DMS153 treated with DMSO at 0.1 percent for 48 hours (cell line): ENCODE measurements around the gene DRGX.

ENCODE experiments used
- DNase-seq: peaks from one replicate; lab custom pipeline; 2025; ENCODE audit not compliant: unreplicated experiment; lab: John Stamatoyannopoulos, UW

DRGX gene

GRCh38 chr10:49395741-49396665 is at the start of gene DRGX:
DRGX (minus strand) TSS chr10:49396089; CDS start chr10:49395440, 649 bp downstream.
- DNase-seq, result no peak

DNA sequence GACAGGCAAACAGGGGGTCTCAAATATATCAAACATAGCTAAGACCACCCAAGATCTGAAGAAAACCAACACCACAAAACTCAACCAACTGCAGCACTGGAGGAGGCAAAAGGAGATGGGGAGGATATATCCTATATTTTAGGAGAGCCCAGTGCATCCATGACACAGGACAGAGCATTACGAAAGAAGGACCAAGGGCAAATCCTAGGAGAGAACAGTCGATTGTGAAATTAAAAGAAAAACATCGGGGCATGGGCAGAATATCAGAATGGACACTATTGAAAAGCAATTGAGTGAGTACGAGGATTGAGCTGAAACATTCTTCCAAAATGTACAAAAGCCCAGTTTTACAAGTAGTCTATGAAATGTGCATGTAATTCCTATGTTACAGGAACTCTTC is 48.5 kb upstream of the DRGX start:
- DNase-seq, result no peak

DNA sequence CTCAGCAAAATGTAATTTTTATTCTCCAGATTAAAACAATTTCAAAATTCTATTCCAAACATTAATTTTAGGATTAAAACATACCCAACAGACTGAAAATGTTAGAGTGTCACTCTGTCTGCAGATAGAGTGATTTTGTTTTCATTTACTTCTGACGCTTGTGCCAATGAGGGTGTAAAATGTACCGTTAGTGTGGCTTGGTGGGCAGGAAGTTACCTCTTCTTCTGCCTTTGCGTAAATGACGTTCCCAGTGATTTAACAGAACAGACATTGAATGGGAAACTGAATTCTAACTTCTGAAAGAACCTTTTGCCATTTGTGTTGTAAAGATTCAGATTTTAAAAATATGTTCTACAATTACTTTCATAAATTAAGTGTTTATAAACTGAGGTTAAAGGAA is 47.0 kb upstream of the DRGX start:
- no peak for DNase-seq

GRCh38 chr10:49441488-49442476 is 45.9 kb upstream of the DRGX start:
- no peak for DNase-seq

GRCh38 chr10:49435225-49435624 is 39.3 kb upstream of the DRGX start:
- no peak for DNase-seq

DNA sequence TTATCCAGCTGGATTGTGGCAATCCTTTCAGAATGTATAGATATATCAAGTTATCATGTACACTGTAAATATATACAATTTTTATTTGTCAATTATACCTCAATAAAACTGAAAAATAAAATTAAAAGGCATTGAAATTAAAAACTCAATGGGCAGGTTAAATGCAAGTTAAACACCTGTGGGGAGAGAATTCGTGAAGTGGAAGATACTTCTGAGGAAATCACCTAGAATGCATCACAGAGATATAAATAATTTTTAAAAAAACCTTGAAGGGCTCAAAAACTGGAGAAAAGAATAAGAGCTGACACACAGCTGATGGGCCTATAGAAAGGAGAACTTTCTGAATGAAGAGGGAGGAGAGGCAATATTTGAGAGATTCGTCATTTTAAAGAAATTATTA is 37.2 kb upstream of the DRGX start:
- no peak for DNase-seq

- no peak for DNase-seq
These were observed 35.5 kb upstream of the DRGX start for GRCh38 chr10:49431426-49431825.

DNA sequence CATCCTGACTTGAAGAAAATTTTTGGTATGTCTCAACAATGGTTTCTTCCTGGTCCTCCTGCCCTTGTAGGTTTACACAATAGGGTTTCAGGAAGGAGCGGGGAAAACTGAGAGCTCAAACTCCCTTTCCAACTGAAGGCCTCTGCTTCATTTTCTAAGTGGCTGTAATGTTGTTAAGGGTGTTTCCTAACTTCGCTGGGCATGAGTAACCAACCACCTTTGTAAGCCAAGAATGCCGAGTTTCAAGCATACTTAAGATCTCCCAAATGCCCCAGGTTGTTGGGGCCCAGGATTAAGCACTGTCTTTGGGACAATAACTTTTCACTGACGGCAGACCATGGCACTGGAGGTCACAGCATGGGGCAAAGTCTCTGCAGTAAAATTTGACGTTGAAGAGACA is 33.6 kb upstream of the DRGX start:
- DNase-seq, result no peak

- no peak for DNase-seq
These were observed 30.8 kb upstream of the DRGX start for GRCh38 chr10:49426490-49427360.

GRCh38 chr10:49419005-49419404 is 23.1 kb upstream of the DRGX start:
- no peak for DNase-seq

- DNase-seq, result no peak
These were observed 22.4 kb upstream of the DRGX start for GRCh38 chr10:49418328-49418727.

DNA sequence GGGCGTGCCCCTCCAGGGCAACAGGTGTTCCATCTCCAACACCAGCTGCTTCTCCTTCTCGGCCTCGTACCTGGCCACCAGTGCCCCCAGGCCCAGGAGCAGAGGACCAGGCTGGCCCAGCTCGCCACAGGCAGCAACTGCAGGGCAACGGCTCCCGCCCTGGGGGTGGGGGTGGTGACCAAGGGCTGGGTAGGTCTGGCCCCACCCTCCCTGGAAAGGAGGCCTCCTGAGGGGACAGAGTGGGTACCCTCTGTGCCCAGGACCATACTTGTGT is 22.1 kb upstream of the DRGX start:
- no peak for DNase-seq

- DNase-seq, result no peak
These were observed 21.6 kb upstream of the DRGX start for GRCh38 chr10:49417311-49418052.

DNA sequence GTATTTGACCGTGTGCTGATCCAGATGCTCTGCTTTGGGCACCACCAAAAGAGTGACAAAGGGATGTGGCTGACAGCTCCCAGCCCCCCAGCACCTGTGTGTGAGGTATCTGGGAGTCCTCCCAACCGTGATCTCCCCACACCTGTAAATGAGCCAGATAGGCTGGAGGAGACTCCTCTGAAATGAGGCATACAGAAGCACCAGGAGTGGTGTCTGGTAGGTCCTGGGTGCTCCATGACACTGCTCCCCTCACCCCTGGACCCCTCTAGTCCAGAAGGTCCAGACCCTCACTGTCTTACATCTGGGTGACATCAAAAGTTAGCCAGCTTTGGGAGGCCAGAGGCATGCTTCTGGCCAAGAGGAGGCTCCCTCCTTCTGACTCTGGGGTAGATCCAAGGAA is 20.0 kb upstream of the DRGX start:
- DNase-seq, result no peak

- DNase-seq, result no peak
These were observed 19.2 kb upstream of the DRGX start for GRCh38 chr10:49415109-49415508.

DNA sequence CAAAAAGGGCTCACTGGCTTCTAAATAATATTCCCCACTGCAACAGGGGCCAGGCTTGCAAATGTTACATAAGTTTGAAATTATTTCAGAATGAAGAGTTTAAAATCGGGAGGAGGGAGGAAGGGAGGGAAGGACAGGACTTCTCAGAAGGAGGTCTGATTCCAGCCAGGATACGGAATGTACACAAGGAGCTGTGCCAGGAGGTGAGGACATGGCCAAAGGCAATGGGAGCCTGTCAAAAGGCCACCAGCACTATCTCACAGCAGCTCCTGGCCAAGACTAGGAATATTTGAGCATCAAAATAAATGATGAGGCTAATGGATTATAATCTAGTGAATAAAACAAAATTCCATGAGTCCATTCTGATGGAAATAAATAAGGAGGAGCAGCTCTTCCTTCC is 18.6 kb upstream of the DRGX start:
- no peak for DNase-seq

GRCh38 chr10:49412571-49412970 is 16.7 kb upstream of the DRGX start:
- DNase-seq, result no peak

DNA sequence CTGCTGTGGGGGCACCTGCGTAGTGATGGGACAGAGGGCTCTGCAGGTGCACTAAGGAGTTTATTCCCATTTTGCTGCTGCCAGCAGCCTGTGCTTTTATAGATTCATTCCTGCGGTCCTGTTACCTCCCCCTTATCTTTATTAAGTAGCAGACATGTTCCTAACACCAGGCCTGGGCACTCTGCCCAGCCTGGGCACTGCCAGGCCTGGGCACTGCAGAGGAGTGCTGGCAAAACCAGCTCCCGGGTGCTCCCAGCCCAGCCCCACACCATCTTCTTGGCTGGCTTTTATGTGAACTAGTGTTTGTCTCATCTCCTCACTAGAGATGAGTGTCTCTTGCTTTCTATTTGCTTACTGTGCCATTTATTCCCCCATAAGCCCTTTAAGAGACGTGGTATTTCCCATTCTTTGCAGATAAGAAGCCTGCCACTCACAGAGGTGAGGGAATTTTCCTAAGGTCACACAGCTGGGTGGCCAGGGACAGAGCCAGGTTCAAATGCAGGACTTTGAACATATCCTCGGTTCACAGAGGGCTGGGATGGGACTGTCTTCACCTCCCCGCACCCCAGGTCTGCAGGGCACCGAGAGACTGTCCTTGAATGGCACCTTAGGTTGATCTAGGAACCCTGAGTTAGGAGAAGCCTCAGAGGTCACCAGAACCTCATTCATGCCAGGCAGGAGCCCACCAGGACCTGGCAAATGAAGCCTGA is 14.6 kb upstream of the DRGX start:
- DNase-seq, result no peak

DNA sequence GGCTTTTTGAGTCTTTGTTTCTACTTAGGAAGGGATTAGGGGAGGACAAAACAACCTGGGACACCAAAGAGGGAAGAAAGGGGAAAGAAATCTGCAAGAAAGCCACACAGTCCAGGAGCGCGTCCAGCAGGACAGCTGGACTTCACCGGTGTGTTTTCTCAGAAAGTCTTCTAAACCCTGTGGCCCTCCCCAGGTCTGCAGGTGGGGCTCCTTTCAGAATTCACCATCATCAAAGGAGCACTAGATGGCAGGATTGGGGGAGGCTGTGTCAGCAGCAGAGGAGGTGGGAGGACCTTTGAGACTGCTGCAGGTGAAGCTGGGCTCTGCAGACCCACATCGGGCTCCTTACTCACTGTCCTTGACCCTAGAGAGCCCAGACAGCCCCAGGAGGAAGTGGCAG is 13.9 kb upstream of the DRGX start:
- no peak for DNase-seq
